NCI-H1694 (cell line): ENCODE results near the gene MOB3A.

Experiments
- DNase-seq: peaks from one replicate; lab custom pipeline; 2025; lab: John Stamatoyannopoulos, UW

Gene MOB3A

GRCh38 chr19:2081873-2082810, 14.0 kb downstream of the MOB3A start:
- no peak for DNase-seq

GRCh38 chr19:2080336-2080988, 15.7 kb downstream of the MOB3A start:
- no peak for DNase-seq

- DNase-seq: no peak
Observed at GRCh38 chr19:2079865-2080301, 16.2 kb downstream of the MOB3A start.

GRCh38 chr19:2079076-2079864, 16.9 kb downstream of the MOB3A start:
- DNase-seq: no peak

DNA sequence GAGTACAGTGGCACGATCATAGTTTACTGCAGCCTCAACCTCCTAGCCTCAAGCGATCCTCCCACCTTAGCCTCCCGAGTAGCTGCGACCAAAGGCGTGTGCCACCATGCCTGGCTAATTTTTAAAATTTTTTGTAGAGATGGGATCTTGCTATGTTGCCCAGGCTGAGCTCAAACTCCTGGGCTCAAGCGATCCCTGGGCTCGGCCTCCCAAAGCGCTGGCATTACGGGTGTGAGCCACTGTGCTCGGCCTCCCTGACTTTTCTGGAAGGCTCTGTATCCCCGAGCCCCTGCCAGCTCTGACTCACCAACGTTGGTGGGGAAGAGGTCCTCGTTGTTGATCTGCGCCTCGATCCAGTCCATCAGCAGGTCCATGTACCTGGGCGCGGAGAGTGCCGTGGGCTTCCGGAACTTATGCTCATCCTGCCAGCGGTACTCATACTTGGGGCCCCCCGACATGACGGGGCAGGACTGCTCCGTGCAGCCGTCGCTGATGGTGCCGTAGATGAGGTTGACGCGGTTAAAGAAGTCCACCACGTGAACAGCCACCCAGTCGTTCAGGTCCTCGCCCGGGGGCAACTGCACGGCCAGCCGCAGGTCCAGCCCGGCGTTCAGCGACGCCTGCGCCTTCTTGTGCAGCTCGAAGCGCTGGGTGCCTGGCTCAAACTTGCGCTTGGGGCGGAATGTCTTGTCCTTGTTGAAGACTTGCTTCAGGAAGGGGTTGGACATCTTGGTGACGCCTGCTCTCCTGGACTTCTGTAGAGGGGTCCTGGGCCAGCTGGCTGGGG, 18.1 kb downstream of the MOB3A start:
- no peak for DNase-seq

DNA sequence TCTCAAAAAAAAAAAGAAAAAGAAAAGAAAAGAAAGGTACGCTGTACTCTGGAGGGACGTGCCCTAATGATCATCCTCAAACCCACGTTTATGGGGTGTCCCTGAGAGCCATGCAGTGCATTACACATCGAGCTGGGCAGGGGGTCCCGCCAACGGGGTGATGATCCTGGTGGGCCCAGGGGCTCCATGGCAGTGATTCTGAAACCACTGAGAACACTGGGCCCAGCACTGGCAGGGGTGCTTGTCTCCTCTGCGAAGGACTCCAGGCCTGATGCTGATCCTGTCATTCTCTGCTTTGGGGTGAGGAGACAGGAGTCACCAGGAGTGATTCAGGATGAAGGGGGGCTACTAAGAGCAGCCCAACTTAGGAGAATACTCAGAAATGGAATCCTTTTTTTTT, 18.7 kb downstream of the MOB3A start:
- DNase-seq: no peak

DNA sequence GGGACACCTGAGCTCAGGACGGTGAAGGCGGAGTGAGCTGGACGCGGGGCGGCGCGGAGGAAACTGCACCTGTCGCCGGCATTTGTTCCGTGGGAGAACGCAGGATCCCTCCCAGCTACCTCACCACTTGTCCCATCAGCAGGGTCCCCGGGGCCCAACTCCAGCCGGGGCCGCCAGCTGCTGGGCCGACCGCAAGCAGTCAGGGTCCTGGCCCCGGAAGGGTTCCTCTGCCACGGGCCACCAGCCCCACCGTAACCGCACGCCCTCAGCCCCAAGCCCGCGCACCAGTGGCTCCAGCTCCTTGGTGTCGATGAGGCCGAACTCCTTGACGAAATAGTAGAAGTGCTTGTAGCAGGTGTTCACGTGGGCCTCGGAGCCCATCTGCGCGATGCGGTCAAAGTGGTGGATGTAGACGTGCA, 19.6 kb downstream of the MOB3A start:
- no peak for DNase-seq

- no peak for DNase-seq
Observed at GRCh38 chr19:2072757-2073551, 23.2 kb downstream of the MOB3A start.

- no peak for DNase-seq
Observed at GRCh38 chr19:2070986-2071673, 25.0 kb downstream of the MOB3A start.

DNA sequence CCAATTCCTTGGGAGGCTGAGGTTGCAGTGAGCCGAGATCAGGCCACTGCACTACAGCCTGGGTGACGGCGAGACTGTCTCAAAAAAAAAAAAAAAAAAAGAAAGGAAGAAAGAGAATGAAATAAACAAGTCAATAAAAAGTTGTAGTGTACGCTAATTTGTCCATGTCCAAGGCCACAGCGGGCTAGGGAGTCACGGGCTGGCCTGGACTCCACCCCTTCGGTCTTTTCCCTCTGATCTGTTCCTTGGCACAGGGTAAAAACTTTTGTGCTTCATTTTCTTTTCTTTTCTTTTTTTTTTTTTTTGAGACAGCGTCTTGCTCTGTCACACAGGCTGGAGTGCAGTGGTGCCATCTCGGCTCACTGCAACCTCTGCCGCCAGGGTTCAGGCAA, 25.7 kb downstream of the MOB3A start:
- DNase-seq: no peak

GRCh38 chr19:2064788-2065524, 31.2 kb downstream of the MOB3A start:
- DNase-seq: peak; percentile 12

GRCh38 chr19:2064395-2064787, 31.7 kb downstream of the MOB3A start:
- DNase-seq: no peak

DNA sequence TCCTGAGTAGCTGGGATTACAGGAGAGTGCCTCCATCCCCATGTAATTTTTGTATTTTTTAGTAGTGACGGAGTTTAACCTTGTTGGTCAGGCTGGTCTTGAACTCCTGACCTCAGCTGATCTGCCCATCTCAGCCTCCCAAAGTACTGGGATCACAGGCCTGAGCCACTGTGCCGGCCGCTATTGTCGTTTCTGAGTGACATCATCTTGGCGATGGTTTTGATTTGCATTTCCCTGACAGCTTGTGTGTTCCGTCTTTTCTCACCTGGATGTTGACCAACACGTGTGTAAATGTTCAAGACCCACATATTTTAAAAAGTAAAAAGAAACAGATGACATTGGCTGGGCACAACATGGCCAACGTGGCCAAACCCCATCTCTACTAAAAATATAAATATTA, 32.3 kb downstream of the MOB3A start:
- no peak for DNase-seq

DNA sequence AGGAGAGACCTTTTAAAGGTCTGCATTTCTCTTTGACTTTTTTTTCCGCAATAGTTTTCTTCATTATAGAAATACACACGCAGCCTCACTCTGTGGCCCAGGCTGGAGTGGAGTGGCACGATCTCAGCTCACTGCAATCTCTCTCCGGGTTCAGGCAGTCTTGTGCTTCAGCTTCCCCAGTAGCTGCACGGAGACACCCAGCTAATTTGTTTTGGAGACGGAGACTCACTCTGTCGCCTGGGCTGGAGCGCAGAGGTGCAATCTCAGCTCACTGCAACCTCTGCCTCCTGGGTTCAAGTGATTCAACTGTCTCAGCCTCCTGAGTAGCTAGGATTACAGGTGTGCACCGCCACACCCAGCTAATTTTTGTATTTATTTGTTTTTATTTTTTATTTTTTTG, 33.4 kb downstream of the MOB3A start:
- no peak for DNase-seq

- no peak for DNase-seq
Observed at GRCh38 chr19:2062389-2062729, 33.8 kb downstream of the MOB3A start.

DNA sequence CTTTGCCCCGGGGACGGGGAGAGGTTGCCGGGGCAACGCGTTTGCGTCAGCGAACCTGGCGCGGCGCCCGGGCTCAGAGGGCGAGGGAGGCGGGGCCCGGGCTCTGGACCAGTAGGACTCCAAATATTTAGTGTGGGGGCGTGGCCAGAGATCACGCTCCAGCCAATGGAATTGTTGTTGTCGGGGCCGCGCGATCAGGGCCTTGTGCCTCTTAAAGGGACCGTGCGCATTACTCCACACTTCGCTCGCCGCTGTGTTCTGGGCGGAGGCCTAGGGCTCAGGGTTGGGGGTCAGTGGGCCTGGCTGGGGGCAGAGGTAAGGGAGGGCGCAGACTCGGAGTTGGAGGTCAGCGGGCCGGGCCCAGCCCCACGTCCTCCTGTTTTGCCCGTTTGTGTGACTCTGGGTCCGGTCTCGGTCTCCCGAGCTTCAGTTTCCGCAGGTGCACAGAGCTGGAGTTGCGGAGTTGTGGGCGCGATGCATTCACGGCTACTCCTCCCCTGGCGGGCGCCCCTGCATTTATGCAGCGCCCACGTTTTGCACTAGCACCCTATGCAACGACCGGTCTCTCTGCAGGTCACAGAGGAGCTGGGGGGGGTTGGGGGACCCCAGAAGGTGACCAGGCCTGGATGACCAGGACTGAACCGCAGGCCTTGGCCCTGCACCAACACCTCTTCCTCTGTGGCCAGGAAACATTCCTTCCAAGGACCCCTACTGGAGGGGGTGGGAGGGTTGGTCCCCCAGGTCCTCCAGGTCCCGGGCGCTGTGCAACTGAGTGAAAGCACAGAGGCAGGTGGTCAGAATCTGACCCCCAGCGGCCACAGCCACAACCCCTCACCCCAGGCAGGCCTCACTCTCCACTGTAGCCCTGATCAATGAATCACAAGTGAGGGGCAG, 34.4 kb downstream of the MOB3A start:
- DNase-seq: peak; percentile 95

DNA sequence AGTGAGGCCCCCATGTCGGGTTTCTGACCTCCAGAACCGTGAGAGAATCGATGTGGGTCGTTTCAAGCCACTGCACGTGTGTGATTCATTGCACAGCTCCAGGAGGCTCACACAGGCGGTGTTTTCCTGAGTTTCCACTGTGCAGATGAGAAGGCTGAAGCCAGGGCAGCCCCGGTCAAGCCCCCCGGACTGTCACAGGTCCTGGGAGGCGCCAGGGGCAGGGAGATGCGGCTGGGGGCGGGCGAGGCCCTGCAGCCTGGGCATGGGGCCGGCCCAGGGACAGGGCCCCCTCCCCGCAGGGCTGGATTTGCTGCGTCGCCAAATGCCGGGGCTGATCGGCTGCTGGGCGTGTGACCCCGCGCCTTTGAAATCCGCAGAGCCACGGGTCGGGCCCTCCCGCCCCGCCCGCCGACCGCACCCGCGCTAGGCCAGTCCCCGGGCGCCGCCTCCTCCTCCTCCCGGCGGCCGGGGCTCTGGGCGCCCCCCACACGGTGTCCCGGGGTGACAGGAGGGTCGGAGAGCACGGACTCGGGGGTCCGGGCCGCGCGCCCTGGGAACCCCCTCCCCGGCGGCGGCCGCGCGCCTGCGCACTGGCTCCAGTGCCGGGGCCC, 35.1 kb downstream of the MOB3A start:
- no peak for DNase-seq
